Effector memory CD8-positive, alpha-beta T cell (primary cell): ENCODE results near the gene LDLRAD4.

Experiments used
- ATAC-seq: fragments of 150-1000 bp; cut with Tn5 transposase; replicated peaks from 2 replicates; pipeline ENCODE4 v1.10.0; 2021; ENCODE audit warnings: mild to moderate bottlenecking, moderate library complexity
- DNase-seq, 3 experiments: peaks; one replicate each; pipeline ENCODE4 v3.0.0; 2021
- H3K27ac Mint-ChIP-seq, 2 donors: one replicate each; pipeline ENCODE4 v1.8.0; 2022; ENCODE audit warnings: mild to moderate bottlenecking in 2 of 2, mixed read lengths in 2 of 2, moderate library complexity in 2 of 2
- H3K27me3 Mint-ChIP-seq, 2 donors: one replicate each; pipeline ENCODE4 v1.8.0; 2022; ENCODE audit warnings: mixed read lengths in 2 of 2
- H3K36me3 Mint-ChIP-seq: one replicate; pipeline ENCODE4 v1.8.0; 2022; ENCODE audit warnings: mild to moderate bottlenecking, moderate library complexity, mixed read lengths; ENCODE audit not compliant: insufficient read depth
- H3K4me1 Mint-ChIP-seq, 2 donors: one replicate each; pipeline ENCODE4 v1.8.0; 2022; ENCODE audit warnings: low read depth in 2 of 2, mixed read lengths in 2 of 2
- H3K4me3 Mint-ChIP-seq, 2 donors: one replicate each; pipeline ENCODE4 v1.8.0; 2022; ENCODE audit warnings: mild to moderate bottlenecking in 2 of 2, mixed read lengths in 2 of 2, moderate library complexity in 2 of 2
- H3K9me3 Mint-ChIP-seq, 2 donors: one replicate each; pipeline ENCODE4 v1.8.0; 2022; ENCODE audit warnings: mixed read lengths in 2 of 2

Gene LDLRAD4

DNA sequence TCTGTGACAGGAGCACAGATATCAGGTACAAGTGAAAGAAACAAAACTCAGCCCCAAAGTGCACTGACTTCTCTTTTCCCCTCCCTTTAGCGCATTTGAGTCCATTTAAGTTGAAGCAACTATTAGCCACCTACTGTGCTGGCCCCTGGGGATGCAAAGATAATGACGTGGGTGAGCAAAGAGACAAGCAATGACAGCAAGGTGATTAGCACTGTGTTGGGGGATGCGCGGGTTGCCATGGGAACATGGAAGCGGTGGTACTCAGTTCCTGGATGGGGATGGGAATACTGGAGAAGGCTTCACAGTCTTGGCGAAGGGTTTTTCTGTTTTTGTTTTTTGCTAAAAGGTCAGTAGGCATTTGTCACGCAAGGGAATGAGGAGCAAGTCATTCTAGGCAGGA is 205.8 kb downstream of the LDLRAD4 start:
- ATAC-seq (no peak), DNase-seq (no peak)
- no peaks in the 10 kb centered on the region for H3K9me3 Mint-ChIP-seq
- no peak overlapping the region for H3K27ac Mint-ChIP-seq
- H3K27me3 Mint-ChIP-seq, result peaks cover 0 to 8% of the 10 kb centered on the region in 2 donors
- H3K4me3 Mint-ChIP-seq, result no peak overlapping the region
- peaks cover 4 to 6% of the 10 kb centered on the region in 2 donors for H3K4me1 Mint-ChIP-seq
- no peaks in the 10 kb centered on the region for H3K36me3 Mint-ChIP-seq

DNA sequence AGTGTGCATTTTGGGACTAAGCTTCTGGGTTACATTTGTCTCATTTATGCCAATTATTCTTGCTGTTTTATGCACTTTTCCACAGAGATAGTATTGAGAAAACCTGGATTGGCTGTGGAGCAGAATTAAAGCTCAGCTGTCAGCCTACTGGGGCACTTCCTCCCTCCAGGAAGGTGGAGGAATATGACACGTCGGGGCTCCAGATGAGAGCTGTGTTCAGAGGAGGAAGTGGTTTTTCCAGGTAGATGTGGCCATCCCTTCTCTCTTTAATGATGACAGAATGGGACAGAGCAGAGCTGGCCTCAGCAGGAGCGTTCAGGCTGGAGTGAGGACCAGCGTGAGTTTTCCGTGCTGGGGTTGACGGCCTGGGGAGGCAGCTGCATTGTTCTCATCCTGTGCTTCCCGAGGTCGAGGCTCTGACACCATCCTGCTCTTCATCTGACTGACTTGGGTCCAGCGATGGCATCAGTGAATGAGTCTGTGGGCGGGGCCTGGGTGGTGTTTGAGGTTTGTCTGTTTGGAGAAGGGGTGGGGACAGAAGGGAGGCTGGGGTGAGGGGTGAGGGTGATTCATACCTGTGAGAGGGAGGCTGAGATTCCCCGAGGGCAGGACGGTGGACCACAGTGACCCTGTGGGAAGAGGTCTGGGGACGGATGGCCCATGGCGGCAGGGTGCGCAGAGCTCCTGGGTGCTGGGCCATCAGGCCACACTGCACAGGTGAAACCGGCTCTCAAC is 207.0 kb downstream of the LDLRAD4 start:
- DNase-seq (no peak), ATAC-seq (no peak)
- Mint-ChIP-seq H3K36me3 (no peaks in the 10 kb centered on the region), H3K4me3 (no peak overlapping the region), H3K27me3 (peaks cover 0 to 8% of the 10 kb centered on the region in 2 donors), H3K9me3 (no peaks in the 10 kb centered on the region), H3K4me1 (peaks cover 4 to 6% of the 10 kb centered on the region in 2 donors), H3K27ac (no peak overlapping the region)

DNA sequence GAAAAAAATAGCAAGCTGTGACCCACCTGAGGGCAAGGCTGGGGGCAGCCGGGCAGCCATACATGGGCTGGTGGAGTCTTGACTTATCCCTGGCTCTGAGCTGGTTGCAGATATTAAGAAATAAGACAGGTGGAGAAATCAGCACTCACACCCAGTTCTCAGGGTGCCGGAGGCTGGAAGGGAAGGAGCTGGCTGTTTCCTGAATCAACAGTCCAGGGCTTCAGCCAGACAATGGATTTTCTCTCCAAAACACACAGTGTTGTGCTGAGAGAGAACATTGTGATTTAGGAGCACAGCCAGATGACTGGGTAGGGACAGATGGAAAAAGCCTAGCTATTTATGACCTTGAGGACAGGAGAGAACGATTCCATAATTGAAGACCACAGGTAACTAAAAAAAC is 208.8 kb downstream of the LDLRAD4 start:
- Mint-ChIP-seq H3K4me1 (no peaks in the 10 kb centered on the region), H3K27me3 (peaks cover 0 to 8% of the 10 kb centered on the region in 2 donors), H3K36me3 (no peaks in the 10 kb centered on the region), H3K4me3 (no peak overlapping the region), H3K9me3 (no peaks in the 10 kb centered on the region), H3K27ac (no peak overlapping the region)
- ATAC-seq (no peak), DNase-seq (no peak)

DNA sequence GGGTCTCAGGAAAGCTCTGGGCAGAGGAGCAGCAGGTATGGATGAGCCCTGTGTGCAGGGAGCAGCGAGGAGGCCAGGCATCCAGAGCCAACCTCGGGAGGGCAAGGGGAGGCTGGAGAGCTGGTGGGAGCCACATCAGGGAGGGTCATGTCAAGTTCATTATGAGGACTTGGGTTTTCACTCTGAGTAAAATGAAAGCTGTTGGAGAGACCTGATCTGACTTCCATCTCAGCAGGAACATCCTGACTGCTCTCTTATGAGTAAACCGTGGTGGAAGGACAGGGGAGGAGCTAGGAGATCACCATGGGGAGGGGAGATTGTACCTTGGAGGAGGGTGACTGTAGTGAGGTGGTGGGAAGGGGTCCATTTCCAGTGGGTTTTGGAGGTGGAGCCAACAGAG is 209.8 kb downstream of the LDLRAD4 start:
- Mint-ChIP-seq H3K27ac (no peak overlapping the region), H3K4me3 (no peak overlapping the region), H3K4me1 (no peaks in the 10 kb centered on the region), H3K9me3 (no peaks in the 10 kb centered on the region), H3K27me3 (peaks cover 0 to 8% of the 10 kb centered on the region in 2 donors), H3K36me3 (no peaks in the 10 kb centered on the region)
- ATAC-seq (no peak), DNase-seq (no peak)

DNA sequence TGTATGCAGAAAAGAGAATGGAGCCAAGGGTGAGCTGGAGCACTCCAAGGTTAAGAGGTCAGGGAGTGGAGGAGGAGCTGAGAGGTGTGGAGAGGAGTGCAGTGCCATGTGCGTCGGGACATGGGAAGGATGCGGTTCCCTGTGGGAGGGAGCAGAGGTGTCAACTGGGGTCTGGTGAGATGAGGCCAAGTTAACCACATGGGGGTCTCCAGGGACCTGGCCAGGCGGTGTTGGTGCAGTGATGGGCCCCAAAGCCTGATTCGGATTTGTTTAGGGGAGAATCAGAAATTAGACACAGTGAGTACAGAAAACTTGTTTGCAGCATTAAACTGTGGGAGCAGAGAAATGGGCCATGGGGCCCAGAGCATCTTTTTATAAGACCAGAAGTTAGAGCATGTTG is 210.5 kb downstream of the LDLRAD4 start:
- H3K9me3 Mint-ChIP-seq, result no peaks in the 10 kb centered on the region
- H3K36me3 Mint-ChIP-seq, result no peaks in the 10 kb centered on the region
- peaks cover 0 to 8% of the 10 kb centered on the region in 2 donors for H3K27me3 Mint-ChIP-seq
- no peaks in the 10 kb centered on the region for H3K4me1 Mint-ChIP-seq
- ATAC-seq (no peak), DNase-seq (no peak)
- no peak overlapping the region for H3K4me3 Mint-ChIP-seq
- peak overlapping the region in 1 of 2 donors; percentile 9 for H3K27ac Mint-ChIP-seq

DNA sequence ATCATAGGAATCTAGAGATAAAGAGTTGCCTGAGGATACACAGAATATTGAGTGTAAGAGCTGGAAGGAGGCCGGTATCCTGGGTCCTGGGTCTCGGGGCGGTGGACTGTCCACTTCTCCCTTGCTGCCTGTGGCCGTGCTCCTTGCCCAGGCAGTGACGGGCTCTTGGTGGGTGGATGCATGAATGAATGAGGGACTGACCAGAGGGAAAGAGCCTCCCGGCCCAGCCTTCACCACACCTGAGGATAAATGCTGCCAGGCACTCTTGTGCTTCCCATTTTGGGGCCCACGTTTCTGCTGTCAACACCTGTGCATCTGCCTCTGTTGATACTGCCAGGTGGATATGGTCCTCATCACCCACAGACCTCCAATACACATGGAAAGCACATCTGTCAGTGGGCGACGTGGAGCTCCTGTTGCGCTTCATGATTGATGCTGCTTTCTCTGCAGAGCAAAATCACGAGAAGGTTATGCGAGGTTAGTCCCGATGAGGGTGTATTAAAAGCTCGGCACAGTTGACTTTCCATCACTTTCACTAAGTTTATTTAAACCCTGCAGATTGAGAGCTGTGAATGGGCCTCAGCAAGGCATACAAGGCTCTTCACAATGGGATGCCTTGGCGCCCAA is 211.4 kb downstream of the LDLRAD4 start:
- no peaks in the 10 kb centered on the region for H3K27me3 Mint-ChIP-seq
- ATAC-seq (no peak), DNase-seq (no peak)
- H3K36me3 Mint-ChIP-seq, result no peaks in the 10 kb centered on the region
- no peaks in the 10 kb centered on the region for H3K4me1 Mint-ChIP-seq
- no peak overlapping the region for H3K27ac Mint-ChIP-seq
- no peak overlapping the region for H3K4me3 Mint-ChIP-seq
- no peaks in the 10 kb centered on the region for H3K9me3 Mint-ChIP-seq

DNA sequence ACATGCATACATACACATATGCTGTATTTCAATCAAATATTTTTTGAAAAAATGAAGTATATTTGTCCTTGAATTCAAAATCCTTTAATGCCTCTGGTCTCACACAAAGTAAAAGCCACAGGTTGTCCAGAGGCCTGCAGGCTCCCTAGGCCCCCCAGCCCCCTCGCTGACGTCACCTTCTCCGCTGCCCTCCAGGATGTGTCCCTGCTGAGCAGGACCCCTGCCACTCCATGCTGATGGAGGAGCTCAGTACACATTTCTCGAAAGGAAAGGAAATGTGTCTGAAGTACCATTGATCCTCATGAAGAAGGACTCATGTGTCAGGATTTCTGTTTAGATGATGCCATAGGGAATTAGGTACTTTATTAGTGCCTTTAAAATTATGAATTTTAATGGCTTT is 212.1 kb downstream of the LDLRAD4 start:
- H3K4me3 Mint-ChIP-seq, result no peak overlapping the region
- no peak for DNase-seq
- no peaks in the 10 kb centered on the region for H3K9me3 Mint-ChIP-seq
- no peaks in the 10 kb centered on the region for H3K36me3 Mint-ChIP-seq
- no peaks in the 10 kb centered on the region for H3K27me3 Mint-ChIP-seq
- ATAC-seq, result no peak
- H3K4me1 Mint-ChIP-seq, result peaks cover 0 to under 1% of the 10 kb centered on the region in 2 donors
- H3K27ac Mint-ChIP-seq, result no peak overlapping the region

DNA sequence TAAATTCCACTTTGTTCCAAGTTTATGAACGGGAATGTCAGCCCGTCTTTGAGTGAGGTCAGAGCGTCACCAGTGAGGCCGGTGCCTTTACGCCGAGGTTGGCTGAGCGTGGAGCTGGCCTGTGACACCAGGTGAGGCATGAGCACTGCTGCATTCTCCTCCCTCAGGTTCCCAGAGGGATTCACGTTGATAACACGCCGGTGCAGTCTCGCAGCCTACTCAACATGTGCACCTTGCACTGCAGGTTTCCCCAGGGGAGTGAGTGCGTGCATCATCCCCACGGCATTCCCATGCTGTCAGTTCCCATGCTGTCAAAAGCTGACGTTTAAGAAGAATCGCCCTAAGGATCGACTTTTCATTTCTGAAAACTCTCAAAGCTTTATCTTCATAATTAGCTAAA is 213.3 kb downstream of the LDLRAD4 start:
- Mint-ChIP-seq H3K36me3 (no peaks in the 10 kb centered on the region), H3K4me3 (no peak overlapping the region), H3K4me1 (peaks cover 0 to 5% of the 10 kb centered on the region in 2 donors), H3K9me3 (no peaks in the 10 kb centered on the region), H3K27me3 (no peaks in the 10 kb centered on the region), H3K27ac (no peak overlapping the region)
- no peak for ATAC-seq
- no peak for DNase-seq

DNA sequence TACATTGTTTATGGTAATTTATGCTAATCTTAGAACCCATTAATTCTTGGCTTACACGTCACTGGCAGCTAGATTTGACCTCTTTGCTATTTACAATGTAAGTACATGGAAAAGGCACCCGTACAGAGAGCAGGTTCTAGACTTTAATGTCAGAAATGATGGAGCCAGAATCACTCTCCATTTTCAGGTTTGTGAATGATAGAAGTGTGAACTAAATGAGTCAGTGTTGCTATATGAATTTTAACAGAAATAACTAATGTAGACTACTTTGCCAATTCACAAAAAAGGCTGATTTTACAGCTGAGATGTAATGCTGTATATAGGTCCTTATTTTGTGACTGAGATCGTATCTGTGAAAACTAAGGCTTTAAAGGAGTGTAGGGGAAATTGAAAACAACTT is 214.6 kb downstream of the LDLRAD4 start:
- Mint-ChIP-seq H3K36me3 (no peaks in the 10 kb centered on the region), H3K27ac (peak overlapping the region in 1 of 2 donors; percentile 42), H3K9me3 (no peaks in the 10 kb centered on the region), H3K27me3 (no peaks in the 10 kb centered on the region), H3K4me1 (peaks cover 0 to 13% of the 10 kb centered on the region in 2 donors), H3K4me3 (no peak overlapping the region)
- DNase-seq (no peak), ATAC-seq (no peak)

DNA sequence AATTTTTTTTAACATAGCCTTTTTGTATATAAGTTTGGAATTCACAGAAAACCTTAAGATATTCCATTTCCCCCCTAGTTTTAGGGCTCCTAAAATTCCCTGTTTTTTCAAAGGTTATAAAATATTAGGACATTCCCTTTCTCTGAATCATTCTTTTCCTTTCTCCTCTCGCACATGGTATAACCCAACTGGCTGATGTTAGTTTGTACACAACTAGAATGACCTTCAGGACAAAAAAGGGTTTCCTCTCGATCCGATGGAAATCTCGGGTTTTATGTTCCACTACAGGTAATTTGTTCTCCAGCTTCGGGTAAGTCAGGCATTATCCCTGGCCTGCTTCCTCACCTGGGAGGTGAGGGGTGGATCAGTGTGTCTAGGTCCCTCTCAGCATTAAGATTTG is 215.1 kb downstream of the LDLRAD4 start:
- H3K9me3 Mint-ChIP-seq, result no peaks in the 10 kb centered on the region
- no peak for DNase-seq
- no peaks in the 10 kb centered on the region for H3K36me3 Mint-ChIP-seq
- no peak overlapping the region for H3K27ac Mint-ChIP-seq
- no peak overlapping the region for H3K4me3 Mint-ChIP-seq
- no peaks in the 10 kb centered on the region for H3K27me3 Mint-ChIP-seq
- ATAC-seq, result no peak
- H3K4me1 Mint-ChIP-seq, result peaks cover 0 to 17% of the 10 kb centered on the region in 2 donors

DNA sequence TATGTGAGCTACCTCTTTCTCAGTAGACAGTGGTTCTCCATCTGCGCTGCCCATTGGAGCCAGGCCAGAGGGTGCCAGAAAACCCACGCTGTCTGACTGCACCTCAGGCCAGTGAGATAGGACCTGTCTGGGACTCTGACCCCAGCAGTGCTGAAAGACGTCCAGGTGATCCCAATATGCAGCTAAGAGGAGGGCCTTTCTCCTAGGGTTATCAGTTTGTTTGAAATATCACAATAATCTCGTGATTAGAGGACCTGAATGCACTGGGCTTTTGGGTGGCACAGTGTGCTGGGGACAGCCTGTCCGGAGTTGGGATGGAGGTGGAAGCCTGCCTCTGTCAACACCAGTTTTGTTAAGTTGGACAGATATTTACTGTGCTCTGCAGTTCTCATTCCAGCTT is 216.3 kb downstream of the LDLRAD4 start:
- ATAC-seq (no peak), DNase-seq (no peak)
- no peaks in the 10 kb centered on the region for H3K36me3 Mint-ChIP-seq
- H3K27ac Mint-ChIP-seq, result no peak overlapping the region
- H3K4me1 Mint-ChIP-seq, result peaks cover 0 to 17% of the 10 kb centered on the region in 2 donors
- no peaks in the 10 kb centered on the region for H3K27me3 Mint-ChIP-seq
- no peak overlapping the region for H3K4me3 Mint-ChIP-seq
- H3K9me3 Mint-ChIP-seq, result no peaks in the 10 kb centered on the region

DNA sequence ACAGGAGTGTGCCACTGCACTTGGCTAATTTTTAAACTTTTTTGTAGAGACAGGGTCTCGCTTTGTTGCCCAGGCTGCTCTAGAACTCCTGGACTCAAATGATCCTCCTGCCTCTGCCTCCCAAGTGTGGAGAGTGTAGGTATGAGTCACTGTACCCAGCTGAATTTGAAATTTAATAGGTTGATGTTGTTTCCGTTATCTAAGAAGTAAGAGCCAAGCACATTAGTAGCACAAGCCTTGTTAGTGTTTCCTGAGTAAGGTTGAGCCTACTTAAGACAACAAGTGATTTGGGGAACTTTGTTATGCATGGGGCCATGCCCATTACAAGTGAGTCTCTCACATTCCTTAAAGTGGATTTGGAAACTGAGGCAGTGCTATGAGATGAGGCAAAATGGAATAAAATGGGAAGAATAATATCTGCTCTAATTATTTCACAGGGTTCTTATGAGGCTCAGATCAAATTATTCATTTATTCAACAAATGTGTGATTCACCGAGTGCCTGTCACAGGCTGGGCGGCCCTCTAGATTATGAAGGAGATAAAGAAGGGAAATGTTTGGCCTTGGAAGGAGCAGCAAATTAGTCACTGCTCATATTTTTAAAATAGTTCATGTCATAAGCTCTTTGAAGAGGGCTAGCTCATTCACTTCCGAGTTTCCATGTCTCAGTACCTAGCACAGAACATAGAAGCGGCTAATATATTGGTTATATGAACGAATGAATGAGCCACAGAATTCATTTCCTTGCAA is 217.2 kb downstream of the LDLRAD4 start:
- no peaks in the 10 kb centered on the region for H3K36me3 Mint-ChIP-seq
- H3K4me3 Mint-ChIP-seq, result no peak overlapping the region
- ATAC-seq, result no peak
- DNase-seq, result no peak
- no peaks in the 10 kb centered on the region for H3K9me3 Mint-ChIP-seq
- no peaks in the 10 kb centered on the region for H3K27me3 Mint-ChIP-seq
- no peak overlapping the region for H3K27ac Mint-ChIP-seq
- peaks cover 0 to 17% of the 10 kb centered on the region in 2 donors for H3K4me1 Mint-ChIP-seq

DNA sequence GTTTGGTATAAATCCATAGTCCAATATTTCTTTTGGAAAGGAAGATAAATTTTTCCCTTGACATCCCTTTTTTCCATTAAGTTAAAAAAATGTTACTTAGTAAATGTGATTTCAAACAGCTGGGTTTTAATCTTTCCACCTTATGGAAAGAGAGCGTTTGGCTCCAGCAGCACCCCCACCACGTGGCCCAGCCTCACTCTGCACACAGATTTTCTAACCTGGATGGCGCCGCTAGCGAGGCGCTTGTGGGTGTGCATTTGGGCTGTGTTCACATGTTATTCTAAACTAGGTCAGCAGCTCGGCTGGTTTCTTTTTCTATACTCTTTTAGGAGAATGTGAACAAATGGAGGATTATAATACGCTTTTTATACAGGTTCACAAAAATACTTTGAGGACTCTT is 218.0 kb downstream of the LDLRAD4 start:
- Mint-ChIP-seq H3K27me3 (no peaks in the 10 kb centered on the region), H3K36me3 (no peaks in the 10 kb centered on the region), H3K4me3 (peak overlapping the region in 1 of 2 donors; percentile 64), H3K27ac (peak overlapping the region in 1 of 2 donors; percentile 89), H3K9me3 (no peaks in the 10 kb centered on the region), H3K4me1 (peaks cover 0 to 17% of the 10 kb centered on the region in 2 donors)
- DNase-seq (peak in 2 of 3 experiments; percentile 24 to 37), ATAC-seq (peak; percentile 84)

DNA sequence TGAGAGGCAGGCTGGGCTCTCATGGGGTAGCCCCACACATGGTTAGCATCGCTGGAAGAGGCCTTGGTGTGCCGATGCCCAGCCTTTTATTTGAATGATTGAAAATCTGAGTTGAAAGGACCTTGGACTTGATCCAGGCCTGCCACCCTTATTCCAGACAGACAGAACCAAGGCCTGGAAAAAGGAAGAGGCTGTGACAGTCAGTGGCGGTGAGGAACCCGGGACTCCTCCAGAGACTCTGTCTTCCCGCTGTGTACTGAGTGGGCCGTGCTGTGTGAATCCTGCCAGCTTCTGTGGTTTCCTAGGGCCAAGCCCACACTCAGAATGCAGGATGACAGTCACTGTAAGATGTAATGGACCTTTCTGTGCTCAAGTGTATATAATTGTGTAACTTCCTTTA is 218.5 kb downstream of the LDLRAD4 start:
- H3K4me1 Mint-ChIP-seq, result peaks cover 0 to 17% of the 10 kb centered on the region in 2 donors
- peak overlapping the region in 1 of 2 donors; percentile 64 for H3K4me3 Mint-ChIP-seq
- H3K9me3 Mint-ChIP-seq, result no peaks in the 10 kb centered on the region
- ATAC-seq, result peak; percentile 58
- peak overlapping the region in 1 of 2 donors; percentile 89 for H3K27ac Mint-ChIP-seq
- H3K36me3 Mint-ChIP-seq, result no peaks in the 10 kb centered on the region
- no peaks in the 10 kb centered on the region for H3K27me3 Mint-ChIP-seq
- no peak for DNase-seq
